Vagina (tissue), 2 donors: ENCODE measurements around the gene PNMA8B. TPM values are rescaled to one million over a fixed set of nuclear protein-coding genes. Genes with fewer than 3 reads are reported as not detected.

ENCODE experiments used
- DNase-seq, 2 donors: peaks; one replicate each; pipeline ENCODE4 v3.0.0-alpha.2; 2017; ENCODE audit errors: extremely low spot score in 2 of 2
- H3K27ac ChIP-seq: fragments of 200-600 bp; sonication (generic); one replicate; pipeline ENCODE4 v1.5.1; 2019
- H3K27me3 ChIP-seq: fragments of 200-600 bp; sonication (generic); one replicate; pipeline ENCODE4 v1.5.1; 2019
- H3K36me3 ChIP-seq, 2 donors: fragments of 200-600 bp; sonication (generic); one replicate each; pipeline ENCODE4 v1.5.1; 2017 to 2019
- H3K4me1 ChIP-seq: fragments of 200-600 bp; sonication (generic); one replicate; pipeline ENCODE4 v1.5.1; 2019
- H3K4me3 ChIP-seq, 2 donors: fragments of 200-600 bp; sonication (generic); 1 replicate in 1 of 2; 2 replicates in 1 of 2; pipeline ENCODE4 v1.5.1; 2016 to 2019
- H3K9me3 ChIP-seq: fragments of 200-600 bp; sonication (generic); one replicate; pipeline ENCODE4 v1.5.1; 2019
- POLR2A ChIP-seq, 2 donors: fragments of 450-650 bp; IDR thresholded peaks; one replicate each; pipeline ENCODE4 v1.6.1; 2017; ENCODE audit warnings: antibody characterized with exemption in 2 of 2, mild to moderate bottlenecking in 2 of 2, moderate library complexity in 2 of 2
- POLR2AphosphoS5 ChIP-seq, 2 donors: sonication (generic); formaldehyde crosslinking; IDR thresholded peaks; one replicate each; pipeline ENCODE4 v1.9.0; 2017; ENCODE audit warnings: antibody characterized with exemption in 2 of 2, mild to moderate bottlenecking in 2 of 2, low read depth in 1 of 2; ENCODE audit not compliant: insufficient read depth in 1 of 2
- intact Hi-C: fragments of 100-400 bp; cut with DNase I; formaldehyde crosslinking; loops from one replicate; pipeline ENCODE4 v1.15.1; 2023
- total RNA-seq: library from RNA; depleted of rRNA; stranded (reverse); fragments of >200 nt; gene quantifications from one replicate; pipeline ENCODE4 v1.2.3, GENCODE V29; 2016
- TF ChIP-seq, protein P1 (sequence below), 3 experiments: fragments of 450-650 bp in 2 of 3; fragments of 200-600 bp in 1 of 3; sonication (generic) in 1 of 3; IDR thresholded peaks; one replicate each; pipeline ENCODE4 v1.5.1; 2017 to 2019; ENCODE audit warnings: antibody characterized with exemption in 3 of 3, mild to moderate bottlenecking in 2 of 3, moderate library complexity in 2 of 3

The PNMA8B gene
- total RNA-seq, 1 donor from 2014 or later, result 2.7 TPM

- Histone ChIP-seq H3K36me3 (no peaks in the 10 kb centered on the region), H3K4me1 (no peaks in the 10 kb centered on the region), H3K27me3 (no peaks in the 10 kb centered on the region), H3K4me3 (no peak overlapping the region), H3K9me3 (no peaks in the 10 kb centered on the region), H3K27ac (no peak overlapping the region)
- TF ChIP-seq, protein P1, sequence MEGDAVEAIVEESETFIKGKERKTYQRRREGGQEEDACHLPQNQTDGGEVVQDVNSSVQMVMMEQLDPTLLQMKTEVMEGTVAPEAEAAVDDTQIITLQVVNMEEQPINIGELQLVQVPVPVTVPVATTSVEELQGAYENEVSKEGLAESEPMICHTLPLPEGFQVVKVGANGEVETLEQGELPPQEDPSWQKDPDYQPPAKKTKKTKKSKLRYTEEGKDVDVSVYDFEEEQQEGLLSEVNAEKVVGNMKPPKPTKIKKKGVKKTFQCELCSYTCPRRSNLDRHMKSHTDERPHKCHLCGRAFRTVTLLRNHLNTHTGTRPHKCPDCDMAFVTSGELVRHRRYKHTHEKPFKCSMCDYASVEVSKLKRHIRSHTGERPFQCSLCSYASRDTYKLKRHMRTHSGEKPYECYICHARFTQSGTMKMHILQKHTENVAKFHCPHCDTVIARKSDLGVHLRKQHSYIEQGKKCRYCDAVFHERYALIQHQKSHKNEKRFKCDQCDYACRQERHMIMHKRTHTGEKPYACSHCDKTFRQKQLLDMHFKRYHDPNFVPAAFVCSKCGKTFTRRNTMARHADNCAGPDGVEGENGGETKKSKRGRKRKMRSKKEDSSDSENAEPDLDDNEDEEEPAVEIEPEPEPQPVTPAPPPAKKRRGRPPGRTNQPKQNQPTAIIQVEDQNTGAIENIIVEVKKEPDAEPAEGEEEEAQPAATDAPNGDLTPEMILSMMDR (IDR thresholded peaks at IDR 0.05), result no peak
- TF ChIP-seq POLR2A (IDR thresholded peaks at IDR 0.05), result no peak
- TF ChIP-seq POLR2AphosphoS5 (IDR thresholded peaks at IDR 0.05; ENCODE audit: insufficient read depth in 1 of 2, low read depth in 1 of 2), result no peak
- no peak for DNase-seq
- intact Hi-C loops, result no loop called here
Observed at GRCh38 chr19:46536391-46536790, 40.7 kb upstream of the PNMA8B start.

DNA sequence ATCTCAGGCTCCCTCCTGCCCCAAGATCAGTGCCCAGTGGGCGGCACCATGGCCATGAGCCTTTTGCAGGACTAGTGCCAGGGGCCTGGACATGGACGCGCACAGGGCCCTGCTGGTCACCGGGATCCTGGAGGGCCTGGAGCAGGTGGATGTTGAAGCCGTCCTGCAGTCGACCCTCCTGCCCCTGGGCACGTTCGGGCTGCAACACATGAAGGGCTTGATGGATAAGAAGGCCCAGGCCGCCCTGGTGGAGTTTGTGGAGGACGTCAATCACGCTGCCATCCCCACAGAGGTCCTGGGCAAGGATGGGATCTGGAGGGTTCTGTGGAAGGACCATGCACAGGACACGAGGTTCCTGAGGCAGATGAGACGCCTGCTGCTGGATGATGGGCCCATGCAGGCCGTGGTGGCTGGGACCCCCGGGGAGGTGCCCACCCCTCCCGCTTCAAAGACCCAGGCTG is 38.0 kb upstream of the PNMA8B start:
- Histone ChIP-seq H3K27me3 (no peaks in the 10 kb centered on the region), H3K9me3 (no peaks in the 10 kb centered on the region), H3K4me1 (peaks cover 4% of the 10 kb centered on the region), H3K36me3 (no peaks in the 10 kb centered on the region), H3K4me3 (no peak overlapping the region), H3K27ac (no peak overlapping the region)
- no peak for TF ChIP-seq POLR2AphosphoS5 (IDR thresholded peaks at IDR 0.05; ENCODE audit: insufficient read depth in 1 of 2, low read depth in 1 of 2)
- no peak for TF ChIP-seq POLR2A (IDR thresholded peaks at IDR 0.05)
- TF ChIP-seq, protein P1 (IDR thresholded peaks at IDR 0.05), result no peak
- intact Hi-C loops, result no loop called here
- DNase-seq, result no peak

DNA sequence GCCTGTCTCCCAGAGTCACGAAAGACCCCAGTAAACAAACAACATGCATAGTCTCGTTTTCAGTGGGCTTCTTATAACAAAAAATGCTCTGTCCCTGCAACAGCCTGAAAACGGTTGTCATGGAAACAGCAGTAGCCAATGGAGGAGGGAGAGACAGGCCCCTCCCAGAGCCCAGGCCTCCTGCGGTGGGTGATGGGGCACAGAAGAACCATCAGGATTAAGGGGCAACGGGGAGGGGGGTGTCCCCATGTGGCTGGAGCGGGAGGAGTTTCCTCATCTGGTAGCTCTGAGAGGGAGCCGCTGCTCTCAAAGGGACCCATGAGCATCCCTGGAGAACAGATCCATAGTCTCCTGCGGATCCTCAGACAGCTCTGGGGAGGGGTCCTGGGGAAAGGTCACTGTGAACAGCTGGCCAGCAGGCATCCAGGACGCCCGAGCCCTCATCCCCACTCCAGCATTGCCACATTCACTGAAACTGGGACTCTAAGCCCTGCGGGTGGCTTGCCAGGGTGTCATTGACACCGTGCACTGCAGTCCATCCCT is 37.5 kb upstream of the PNMA8B start:
- TF ChIP-seq POLR2AphosphoS5 (IDR thresholded peaks at IDR 0.05; ENCODE audit: insufficient read depth in 1 of 2, low read depth in 1 of 2) (no peak), POLR2A (IDR thresholded peaks at IDR 0.05) (no peak)
- TF ChIP-seq, protein P1 (IDR thresholded peaks at IDR 0.05), result no peak
- Histone ChIP-seq H3K27ac (no peak overlapping the region), H3K4me3 (no peak overlapping the region), H3K4me1 (peaks cover 4% of the 10 kb centered on the region), H3K9me3 (no peaks in the 10 kb centered on the region), H3K36me3 (no peaks in the 10 kb centered on the region), H3K27me3 (no peaks in the 10 kb centered on the region)
- intact Hi-C loops, result no loop called here
- DNase-seq, result no peak

DNA sequence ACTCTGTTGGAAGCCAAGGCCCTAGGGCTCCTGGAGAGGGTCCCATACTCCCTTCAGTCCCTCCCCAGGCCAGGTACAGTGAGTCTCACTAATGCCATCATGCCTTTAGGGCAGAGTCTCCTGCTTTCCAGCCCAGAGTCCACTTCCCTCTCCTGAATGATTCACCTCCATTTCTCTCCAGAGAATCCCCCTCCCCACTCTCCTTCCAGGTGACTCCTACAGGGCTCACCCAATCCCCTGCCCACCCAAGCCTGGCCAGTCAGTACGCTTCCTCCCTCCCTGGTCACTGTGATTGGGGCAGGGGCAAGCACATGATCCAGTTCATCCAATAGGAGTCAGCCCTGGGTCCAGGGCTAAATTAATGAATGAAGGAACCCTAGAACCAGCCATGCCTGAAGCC is 35.0 kb upstream of the PNMA8B start:
- H3K4me3 ChIP-seq, result no peak overlapping the region
- H3K27ac ChIP-seq, result no peak overlapping the region
- peaks cover 4% of the 10 kb centered on the region for H3K4me1 ChIP-seq
- TF ChIP-seq, protein P1 (IDR thresholded peaks at IDR 0.05), result no peak
- no peak for TF ChIP-seq POLR2A (IDR thresholded peaks at IDR 0.05)
- TF ChIP-seq POLR2AphosphoS5 (IDR thresholded peaks at IDR 0.05; ENCODE audit: insufficient read depth in 1 of 2, low read depth in 1 of 2), result no peak
- no peak for DNase-seq
- no peaks in the 10 kb centered on the region for H3K9me3 ChIP-seq
- intact Hi-C loops, result no loop called here
- no peaks in the 10 kb centered on the region for H3K36me3 ChIP-seq
- no peaks in the 10 kb centered on the region for H3K27me3 ChIP-seq

- Histone ChIP-seq H3K27me3 (no peaks in the 10 kb centered on the region), H3K4me1 (peaks cover 4% of the 10 kb centered on the region), H3K9me3 (no peaks in the 10 kb centered on the region), H3K4me3 (no peak overlapping the region), H3K27ac (no peak overlapping the region), H3K36me3 (no peaks in the 10 kb centered on the region)
- DNase-seq, result no peak
- intact Hi-C loops, result no loop called here
- TF ChIP-seq, protein P1 (IDR thresholded peaks at IDR 0.05), result peak; percentile 90 to 92 (median 90)
- no peak for TF ChIP-seq POLR2A (IDR thresholded peaks at IDR 0.05)
Observed at GRCh38 chr19:46529622-46530451, 34.2 kb upstream of the PNMA8B start.
